Spleen (tissue), 11 donors: ENCODE data around the gene STRADA. TPM values are rescaled to one million over a fixed set of nuclear protein-coding genes. Genes with fewer than 3 reads are reported as not detected.

Experiments used
- DNase-seq: peaks from one replicate; pipeline ENCODE4 v3.0.0-alpha.2; 2020
- H3K27ac ChIP-seq, 8 donors: fragments of 200-600 bp; sonication (generic) in 7 of 8; 1 replicate in 4 of 8; 2 replicates in 4 of 8; pipeline versions ENCODE4 v1.5.0 to v1.8.0; 2016 to 2021; ENCODE audit warnings: inconsistent platforms in 4 of 8, mild to moderate bottlenecking in 4 of 8, moderate library complexity in 1 of 8
- H3K27me3 ChIP-seq, 7 donors: fragments of 200-600 bp; sonication (generic) in 6 of 7; replicated peaks in 1 of 7; 1 replicate in 4 of 7; 2 replicates in 3 of 7; pipeline versions ENCODE4 v1.5.0 to v1.8.0; 2016 to 2021; ENCODE audit warnings: inconsistent platforms in 3 of 7, mild to moderate bottlenecking in 1 of 7
- H3K36me3 ChIP-seq, 6 donors: fragments of 200-600 bp; sonication (generic) in 5 of 6; 1 replicate in 4 of 6; 2 replicates in 2 of 6; pipeline versions ENCODE4 v1.5.0 to v1.8.0; 2016 to 2021; ENCODE audit warnings: inconsistent platforms in 2 of 6
- H3K4me1 ChIP-seq, 6 donors: fragments of 200-600 bp; sonication (generic) in 5 of 6; 1 replicate in 3 of 6; 2 replicates in 3 of 6; pipeline versions ENCODE4 v1.5.0 to v1.8.0; 2016 to 2021; ENCODE audit warnings: inconsistent platforms in 3 of 6
- H3K4me3 ChIP-seq, 8 donors: fragments of 200-600 bp; sonication (generic) in 7 of 8; 1 replicate in 4 of 8; 2 replicates in 4 of 8; pipeline versions ENCODE4 v1.5.0 to v1.8.0; 2016 to 2021; ENCODE audit warnings: inconsistent platforms in 4 of 8, mild to moderate bottlenecking in 4 of 8, moderate library complexity in 2 of 8
- H3K9me3 ChIP-seq, 8 donors: fragments of 200-600 bp; sonication (generic) in 7 of 8; 1 replicate in 4 of 8; 2 replicates in 4 of 8; pipeline versions ENCODE4 v1.5.0 to v1.8.0; 2016 to 2021; ENCODE audit warnings: inconsistent platforms in 4 of 8
- WGBS, 5 donors: extraction: QIAGEN DNeasy Blood & Tissue Kit in 3 of 5; methylation state at CpG; one replicate each; pipeline versions ENCODE4 v1.1.5 to v1.1.7; 2013 to 2018; 5-methylcytosine and 5-hydroxymethylcytosine counted together
- intact Hi-C: fragments of 100-400 bp; cut with DNase I; formaldehyde crosslinking; loops from one replicate; pipeline ENCODE4 v1.15.0; 2023; ENCODE audit warnings: low total_unique reads
- polyA plus RNA-seq, 3 donors: library from polyadenylated mRNA; stranded (reverse); fragments of 200-250 nt; gene quantifications; one replicate each; pipeline ENCODE4 v1.2.1, GENCODE V29; 2013
- total RNA-seq, 7 donors: library from RNA; depleted of rRNA in 3 of 7; stranded (reverse); fragments of >200 nt in 3 of 7; fragmentation: NEBNext Ultra II Directional in 4 of 7; extraction: Animal tissue kit (Norgen Biotek cat#: 25700) in 4 of 7; gene quantifications; one replicate each; pipeline versions ENCODE4 v1.1.0 to v1.2.1, GENCODE V29; 2016 to 2021
- TF ChIP-seq, protein P1 (sequence below), 11 experiments: fragments of 200-600 bp in 7 of 11; fragments of 450-650 bp in 4 of 11; sonication (generic) in 4 of 11; IDR thresholded peaks in 8 of 11; conservative IDR thresholded peaks in 3 of 11; 1 replicate in 7 of 11; 2 replicates in 4 of 11; pipeline versions ENCODE4 v1.4.0 to v1.8.0; 2016 to 2021; ENCODE audit warnings: antibody characterized with exemption in 11 of 11, inconsistent platforms in 4 of 11, mild to moderate bottlenecking in 1 of 11
- donor health status: healthy with polysubstance abuse.
- donor health status: DM: no; HTN: no; CAD: no; lungs with moderate emphysema.
- donor health status: DM: no; HTN: no; CAD: no.
- donor health status: Bipolar disorder and iron deficiency.
- donor health status: healthy.
- donor health status: DM: no; HTN: no; CAD: no.
- donor health status: DM: yes; HTN: yes; CAD: no.

The STRADA gene
- total and polyA plus RNA-seq, 10 donors: 20.5 to 72.0 (median 49.6) TPM

GRCh38 chr17:63653050-63653449 is 88.5 kb downstream of the STRADA start:
- 56 to 79% (median 65%) methylated on average over 2 of the region's 2 CpGs for WGBS, 5 donors
- Histone ChIP-seq H3K9me3 (no peaks in the 10 kb centered on the region), H3K27ac (no peak overlapping the region), H3K27me3 (no peaks in the 10 kb centered on the region), H3K36me3 (peaks cover 3 to 100% (median 43%) of the 10 kb centered on the region in 6 donors), H3K4me1 (peaks cover 0 to 76% (median 33%) of the 10 kb centered on the region in 6 donors), H3K4me3 (no peak overlapping the region)
- intact Hi-C loops: no loop called here
- DNase-seq: no peak
- TF ChIP-seq, protein P1, sequence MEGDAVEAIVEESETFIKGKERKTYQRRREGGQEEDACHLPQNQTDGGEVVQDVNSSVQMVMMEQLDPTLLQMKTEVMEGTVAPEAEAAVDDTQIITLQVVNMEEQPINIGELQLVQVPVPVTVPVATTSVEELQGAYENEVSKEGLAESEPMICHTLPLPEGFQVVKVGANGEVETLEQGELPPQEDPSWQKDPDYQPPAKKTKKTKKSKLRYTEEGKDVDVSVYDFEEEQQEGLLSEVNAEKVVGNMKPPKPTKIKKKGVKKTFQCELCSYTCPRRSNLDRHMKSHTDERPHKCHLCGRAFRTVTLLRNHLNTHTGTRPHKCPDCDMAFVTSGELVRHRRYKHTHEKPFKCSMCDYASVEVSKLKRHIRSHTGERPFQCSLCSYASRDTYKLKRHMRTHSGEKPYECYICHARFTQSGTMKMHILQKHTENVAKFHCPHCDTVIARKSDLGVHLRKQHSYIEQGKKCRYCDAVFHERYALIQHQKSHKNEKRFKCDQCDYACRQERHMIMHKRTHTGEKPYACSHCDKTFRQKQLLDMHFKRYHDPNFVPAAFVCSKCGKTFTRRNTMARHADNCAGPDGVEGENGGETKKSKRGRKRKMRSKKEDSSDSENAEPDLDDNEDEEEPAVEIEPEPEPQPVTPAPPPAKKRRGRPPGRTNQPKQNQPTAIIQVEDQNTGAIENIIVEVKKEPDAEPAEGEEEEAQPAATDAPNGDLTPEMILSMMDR (IDR thresholded peaks at IDR 0.05 in 8 of 11, conservative IDR thresholded peaks at IDR 0.05 in 3 of 11): no peak

Other genes with a start within 250 kb of the STRADA start
- not detected for gene KCNH6, start 218.4 kb downstream of the STRADA start, total RNA-seq
- not detected for gene KCNH6, start 218.4 kb downstream of the STRADA start, polyA plus RNA-seq
- gene DCAF7, start 191.3 kb downstream of the STRADA start, total RNA-seq: 10 to 100 TPM; 52.1 to 87.5 (median 73.7) TPM
- gene DCAF7, start 191.3 kb downstream of the STRADA start, polyA plus RNA-seq: 10 to 100 TPM; 15.9 to 21.6 (median 18.4) TPM
- gene TACO1, start 140.9 kb downstream of the STRADA start, total RNA-seq: 10 to 100 TPM; 10.6 to 16.8 (median 14.9) TPM
- 10 to 100 TPM; 14.6 to 19.1 (median 16.9) TPM for gene TACO1, start 140.9 kb downstream of the STRADA start, polyA plus RNA-seq
- 100 to 1,000 TPM in 2 of 7 donors, 10 to 100 TPM in 5; 69.9 to 125 (median 94.9) TPM for gene MAP3K3, start 119.4 kb downstream of the STRADA start, total RNA-seq
- 10 to 100 TPM; 12.2 to 34.1 (median 17.3) TPM for gene MAP3K3, start 119.4 kb downstream of the STRADA start, polyA plus RNA-seq
- gene LIMD2, start 41.7 kb downstream of the STRADA start, total RNA-seq: 100 to 1,000 TPM; 211 to 381 (median 249) TPM
- gene LIMD2, start 41.7 kb downstream of the STRADA start, polyA plus RNA-seq: 100 to 1,000 TPM; 414 to 554 (median 480) TPM
- gene CCDC47, start 31.8 kb upstream of the STRADA start, total RNA-seq: 10 to 100 TPM; 50.7 to 74.0 (median 63.6) TPM
- 10 to 100 TPM in 2 of 3 donors, 1 to 10 TPM in 1; 8.9 to 15.7 (median 13.1) TPM for gene CCDC47, start 31.8 kb upstream of the STRADA start, polyA plus RNA-seq
- 100 to 1,000 TPM; 107 to 136 (median 126) TPM for gene DDX42, start 32.4 kb upstream of the STRADA start, total RNA-seq
- 10 to 100 TPM; 45.0 to 70.5 (median 61.8) TPM for gene DDX42, start 32.4 kb upstream of the STRADA start, polyA plus RNA-seq
- gene PSMC5, start 85.6 kb upstream of the STRADA start, total RNA-seq: 100 to 1,000 TPM in 2 of 7 donors, 10 to 100 TPM in 5; 74.5 to 102 (median 97.2) TPM
- gene PSMC5, start 85.6 kb upstream of the STRADA start, polyA plus RNA-seq: 100 to 1,000 TPM; 135 to 175 (median 147) TPM
- gene FTSJ3, start 85.9 kb upstream of the STRADA start, total RNA-seq: 10 to 100 TPM; 26.1 to 45.7 (median 37.7) TPM
- gene FTSJ3, start 85.9 kb upstream of the STRADA start, polyA plus RNA-seq: 10 to 100 TPM; 13.5 to 22.9 (median 16.3) TPM
- gene SMARCD2, start 100.9 kb upstream of the STRADA start, total RNA-seq: 100 to 1,000 TPM in 3 of 7 donors, 10 to 100 TPM in 4; 76.5 to 154 (median 95.7) TPM
- gene SMARCD2, start 100.9 kb upstream of the STRADA start, polyA plus RNA-seq: 10 to 100 TPM; 47.3 to 84.8 (median 57.9) TPM
- not detected for gene CSH2, start 131.9 kb upstream of the STRADA start, total RNA-seq
- gene CSH2, start 131.9 kb upstream of the STRADA start, polyA plus RNA-seq: not detected
- gene GH2, start 140.1 kb upstream of the STRADA start, total RNA-seq: not detected
- not detected for gene GH2, start 140.1 kb upstream of the STRADA start, polyA plus RNA-seq
- not detected for gene CSH1, start 154.8 kb upstream of the STRADA start, total RNA-seq
- gene CSH1, start 154.8 kb upstream of the STRADA start, polyA plus RNA-seq: not detected
- not detected for gene CSHL1, start 169.5 kb upstream of the STRADA start, total RNA-seq
- gene CSHL1, start 169.5 kb upstream of the STRADA start, polyA plus RNA-seq: under 1 TPM in 1 of 3 donors, not detected in 2; 0.06 TPM
- 1 to 10 TPM in 2 of 7 donors, under 1 TPM in 3, not detected in 2; 0.47 to 1.4 (median 0.79) TPM for gene GH1, start 177.0 kb upstream of the STRADA start, total RNA-seq
- 1 to 10 TPM in 1 of 3 donors, under 1 TPM in 2; 0.29 to 1.5 (median 0.65) TPM for gene GH1, start 177.0 kb upstream of the STRADA start, polyA plus RNA-seq
- gene CD79B, start 190.5 kb upstream of the STRADA start, total RNA-seq: 100 to 1,000 TPM; 149 to 226 (median 192) TPM
- 100 to 1,000 TPM; 386 to 659 (median 624) TPM for gene CD79B, start 190.5 kb upstream of the STRADA start, polyA plus RNA-seq
- gene SCN4A, start 231.1 kb upstream of the STRADA start, total RNA-seq: 1 to 10 TPM in 5 of 7 donors, under 1 TPM in 2; 0.54 to 4.0 (median 1.3) TPM
- under 1 TPM; 0.14 to 0.70 (median 0.26) TPM for gene SCN4A, start 231.1 kb upstream of the STRADA start, polyA plus RNA-seq